HTR-8/SVneo (cell line): ENCODE data around the gene C1QTNF3.
A peak's percentile ranks its signal among the peaks of the same experiment; 100 is the strongest.

Experiments used
- DNase-seq: peaks from one replicate; pipeline ENCODE4 v3.0.0; 2011; ENCODE audit warnings: low spot score, mixed read lengths; ENCODE audit not compliant: insufficient read length
- FAIRE-seq: peaks from 2 replicates; lab custom pipeline; 2011; peaks lifted over from hg19 to GRCh38; lab: Jason Lieb, UNC

The C1QTNF3 gene

DNA sequence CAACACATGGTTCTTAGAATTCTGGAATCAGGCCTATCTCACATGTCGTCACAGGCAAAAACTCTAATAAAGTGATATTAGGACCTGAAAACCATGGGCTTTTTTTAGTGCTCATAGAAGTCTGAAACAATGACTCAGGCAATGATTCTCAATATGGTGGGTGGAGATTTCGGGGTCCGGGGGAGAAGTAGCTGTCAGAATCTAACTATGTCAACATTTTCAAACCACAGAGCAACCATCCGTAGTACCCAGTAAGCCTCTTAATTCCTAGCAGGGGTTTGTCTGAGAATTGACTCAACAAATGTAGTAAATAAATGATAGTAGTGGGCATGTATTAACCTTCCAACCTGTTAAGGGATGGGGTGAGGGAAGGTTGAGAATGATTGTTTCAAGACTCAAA, 37.8 kb downstream of the C1QTNF3 start:
- FAIRE-seq: no peak
- no peak for DNase-seq

DNA sequence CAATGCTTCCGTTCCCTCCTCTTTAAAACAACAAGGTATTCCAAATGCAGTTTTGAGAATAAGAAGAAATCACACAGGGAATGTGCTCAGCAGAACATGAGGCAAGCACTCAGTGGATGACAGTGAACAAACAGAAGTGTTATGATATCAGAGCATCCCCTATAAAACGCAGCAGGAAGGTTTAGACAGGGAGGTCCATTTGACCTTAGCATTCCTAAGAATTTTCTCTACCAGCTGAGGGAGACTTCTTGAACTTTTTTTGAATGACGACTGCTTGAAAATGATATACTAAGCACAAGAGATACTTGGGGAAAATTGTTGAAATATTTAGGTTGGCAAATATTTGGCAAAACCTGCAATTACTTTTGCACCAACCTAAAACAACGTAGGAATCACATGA, 39.1 kb downstream of the C1QTNF3 start:
- FAIRE-seq (peak; percentile 13), DNase-seq (no peak)

DNA sequence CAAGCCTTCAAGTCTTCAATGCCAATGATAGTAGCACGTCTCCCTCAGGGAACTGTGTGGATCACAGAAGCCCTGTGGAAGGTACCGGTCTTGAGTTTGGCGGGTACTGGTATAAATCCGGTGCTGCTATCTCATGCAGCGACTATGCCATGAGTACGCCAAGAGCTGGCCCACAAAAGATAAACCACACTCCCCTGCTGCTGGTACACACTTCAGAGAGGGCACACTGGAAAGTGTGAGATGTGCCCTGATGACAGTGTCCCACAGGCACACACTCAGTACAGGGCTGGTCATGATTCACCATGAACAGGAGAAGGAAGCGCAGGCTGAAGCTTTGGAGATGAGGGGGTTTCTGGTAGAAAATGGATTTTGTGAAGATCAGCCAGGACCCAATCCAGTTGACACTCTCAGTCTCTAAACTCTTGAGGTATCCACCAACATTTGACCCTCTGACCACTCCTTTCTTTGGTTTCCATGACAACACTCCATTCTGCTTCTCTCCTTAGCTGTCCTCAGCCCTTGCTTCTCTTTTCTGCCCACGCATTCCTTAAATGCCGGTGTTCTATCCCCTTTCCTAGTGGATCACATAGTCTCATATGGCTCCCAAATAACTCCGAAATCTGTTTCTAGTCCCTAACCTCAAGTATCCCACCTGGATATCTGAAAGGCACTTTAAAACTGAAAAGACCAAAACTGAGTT, 40.2 kb downstream of the C1QTNF3 start:
- DNase-seq (no peak), FAIRE-seq (no peak)

DNA sequence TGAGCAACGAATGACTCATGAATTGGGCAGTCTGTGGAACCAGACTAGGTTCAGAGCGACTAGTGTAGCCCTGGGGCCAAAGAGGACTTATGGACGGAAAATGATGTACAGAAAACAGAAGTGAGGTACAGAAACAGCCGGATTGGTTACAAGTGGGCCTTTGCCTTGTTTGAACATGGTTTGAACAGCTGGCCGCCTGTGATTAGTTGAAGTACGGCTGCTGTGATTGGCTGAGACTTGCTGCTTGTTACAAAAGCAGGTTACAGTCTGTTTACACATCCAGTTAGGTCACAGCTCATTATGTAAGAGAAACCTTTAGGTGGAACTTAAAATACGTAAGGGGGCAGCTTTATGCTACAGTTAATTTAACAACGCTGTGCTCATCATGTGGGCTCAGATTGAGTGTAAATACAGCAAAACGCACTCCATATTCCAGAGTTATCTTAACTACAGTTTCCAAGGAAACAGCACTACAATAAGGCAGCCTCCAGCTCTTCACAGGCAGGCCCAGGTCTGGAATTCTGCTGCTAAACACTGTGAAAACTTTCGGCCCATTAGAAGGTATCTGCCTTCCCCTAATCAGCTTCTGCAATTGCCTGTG, 41.7 kb downstream of the C1QTNF3 start:
- DNase-seq: no peak
- FAIRE-seq: no peak

DNA sequence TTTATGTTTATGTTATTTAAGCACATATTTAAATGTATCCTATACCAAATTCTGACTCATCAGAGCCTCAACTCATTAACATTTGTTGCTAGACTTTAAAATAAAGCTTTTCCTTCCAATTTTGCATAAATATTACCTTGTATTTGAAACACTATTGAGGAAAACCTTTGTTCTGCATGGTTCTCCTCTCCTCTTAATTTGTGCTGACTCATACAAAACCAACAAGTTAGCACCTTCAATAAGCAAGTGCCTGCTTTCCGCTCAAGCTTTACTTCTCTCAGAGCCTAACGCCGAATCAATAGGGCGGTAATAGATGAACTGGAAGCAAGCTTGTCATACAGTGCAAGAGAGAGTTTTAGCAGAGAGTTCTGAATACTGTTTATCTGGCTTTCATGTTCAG, 43.0 kb downstream of the C1QTNF3 start:
- no peak for FAIRE-seq
- DNase-seq: no peak

DNA sequence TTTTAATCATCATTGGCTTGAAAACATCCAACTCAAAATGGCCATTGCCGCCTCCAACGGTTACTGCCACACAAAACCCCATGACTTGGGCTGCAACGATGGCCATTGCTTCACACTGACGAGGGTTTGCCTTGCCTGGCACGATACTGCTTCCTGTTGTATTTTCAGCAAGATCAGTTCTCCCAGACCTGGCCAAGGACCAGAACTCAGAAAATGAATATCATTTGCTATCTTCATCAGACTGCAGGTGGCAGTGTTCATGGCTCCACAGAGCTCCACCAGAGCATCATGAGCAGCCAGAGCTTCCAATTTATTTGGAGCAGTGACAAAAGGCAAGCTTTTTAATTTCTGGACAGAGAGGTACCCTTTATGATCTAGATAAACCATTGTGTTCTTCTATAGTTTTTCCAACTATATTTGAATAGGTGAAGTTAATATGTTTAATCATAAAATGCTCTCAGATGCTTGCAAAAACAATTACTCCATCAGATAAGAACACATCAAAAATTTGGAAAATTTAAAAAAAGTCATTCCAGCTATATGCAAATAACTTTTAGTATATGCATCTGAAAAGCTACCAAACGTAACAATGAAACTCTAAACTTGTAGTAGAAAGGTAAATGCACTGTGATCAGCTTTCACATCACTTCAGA, 45.6 kb downstream of the C1QTNF3 start:
- peak; percentile 65 for FAIRE-seq

DNA sequence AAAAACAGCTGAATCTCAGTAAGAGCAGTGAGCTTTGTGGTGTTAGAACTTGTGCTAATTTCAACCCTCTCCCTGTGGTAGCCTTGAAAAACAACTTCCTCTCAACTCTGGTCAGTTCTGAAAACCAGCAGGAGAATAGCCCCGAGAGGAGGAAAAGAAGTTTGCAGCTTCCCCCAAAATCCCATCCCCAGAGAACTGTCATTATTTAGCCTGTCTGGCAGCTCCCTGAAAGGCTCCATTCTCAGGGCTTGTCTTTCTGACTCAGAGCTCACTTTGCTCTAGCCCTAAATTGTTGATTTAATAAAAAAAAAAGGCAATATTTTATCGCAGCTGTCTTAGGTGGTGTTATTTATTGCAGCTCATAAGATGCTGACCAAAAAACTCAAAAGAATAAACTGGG, 47.1 kb downstream of the C1QTNF3 start:
- DNase-seq (no peak), FAIRE-seq (no peak)

More for the DNA sequence above, 45.6 kb downstream of the C1QTNF3 start:
- DNase-seq: peak; percentile 76

DNA sequence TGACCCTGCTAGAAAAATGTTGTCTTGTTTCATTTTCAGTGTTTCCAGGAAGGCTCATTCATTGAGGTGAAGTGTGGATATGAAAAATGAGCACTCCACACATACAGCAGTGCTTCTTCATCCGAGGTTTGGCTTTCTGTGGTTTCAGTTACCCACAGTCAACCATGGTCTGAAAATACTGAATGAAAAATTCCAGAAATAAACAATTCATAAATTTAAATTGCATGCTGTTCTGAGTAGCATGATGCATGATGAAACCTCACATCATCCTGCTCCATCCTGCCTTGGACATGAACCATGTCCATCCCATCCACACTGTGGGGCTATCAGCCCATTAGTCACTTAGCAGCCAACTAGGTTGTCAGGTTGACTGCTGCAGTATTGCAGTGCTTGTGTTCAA, 48.2 kb downstream of the C1QTNF3 start:
- FAIRE-seq (no peak), DNase-seq (no peak)

DNA sequence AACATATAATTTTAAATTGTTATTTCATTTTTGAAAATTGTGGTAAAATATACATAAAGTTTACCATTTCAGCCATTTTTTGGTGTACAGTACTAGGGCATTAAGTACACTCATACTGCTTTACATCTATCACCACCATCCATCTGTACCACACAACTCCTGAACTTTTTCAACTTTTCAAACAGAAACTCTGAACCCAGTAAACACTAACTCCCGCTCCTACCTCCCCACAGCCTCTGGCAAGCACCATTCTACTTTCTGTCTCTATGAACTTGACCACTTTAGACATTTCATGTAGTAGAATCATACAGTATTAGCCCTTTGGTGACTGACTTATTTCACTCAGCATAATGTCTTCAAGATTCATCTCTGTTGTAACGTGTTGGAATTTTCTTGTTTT, 50.1 kb downstream of the C1QTNF3 start:
- no peak for DNase-seq
- FAIRE-seq: no peak

DNA sequence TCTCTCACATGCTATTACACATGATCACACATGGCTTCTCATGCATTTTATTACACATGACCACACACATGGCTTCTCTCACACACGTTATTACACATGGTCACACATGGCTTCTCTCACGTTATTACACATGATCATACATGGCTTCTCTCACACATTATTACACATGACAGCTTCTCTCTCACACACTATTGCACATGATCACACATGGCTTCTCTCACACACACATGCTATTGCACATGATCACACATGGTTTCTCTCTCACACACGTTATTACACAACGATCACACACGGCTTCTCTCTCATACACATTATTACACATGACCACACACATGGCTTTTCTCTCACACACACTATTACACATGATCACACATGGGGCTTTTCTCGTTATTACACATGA, 57.6 kb downstream of the C1QTNF3 start:
- DNase-seq (no peak), FAIRE-seq (no peak)

DNA sequence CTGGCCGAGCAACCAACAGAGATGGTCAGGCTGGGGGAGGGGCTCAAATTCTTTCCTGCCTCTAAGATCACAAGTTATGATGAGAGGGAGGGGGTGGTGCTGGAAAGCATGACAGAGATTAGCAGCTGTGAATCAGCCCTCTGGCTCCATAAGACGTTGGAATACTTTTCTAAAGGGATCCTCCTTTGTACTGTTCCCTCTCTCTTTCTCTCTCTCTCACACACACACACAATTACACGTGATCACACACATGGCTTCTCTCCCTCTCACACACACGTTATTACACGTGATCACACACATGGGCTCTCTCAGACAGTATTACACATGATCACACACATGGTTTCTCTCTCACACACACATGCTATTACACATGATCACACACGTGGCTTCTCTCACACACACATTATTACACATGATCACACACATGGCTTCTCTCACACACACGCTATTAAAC, 58.3 kb downstream of the C1QTNF3 start, which contains the start of gene SLC45A2:
Gene SLC45A2, minus strand, starts transcription at position 23 of the 454 bp plus-strand sequence. CDS start 110 bp downstream, outside the sequence.
- FAIRE-seq (peak; percentile 95), DNase-seq (no peak)

DNA sequence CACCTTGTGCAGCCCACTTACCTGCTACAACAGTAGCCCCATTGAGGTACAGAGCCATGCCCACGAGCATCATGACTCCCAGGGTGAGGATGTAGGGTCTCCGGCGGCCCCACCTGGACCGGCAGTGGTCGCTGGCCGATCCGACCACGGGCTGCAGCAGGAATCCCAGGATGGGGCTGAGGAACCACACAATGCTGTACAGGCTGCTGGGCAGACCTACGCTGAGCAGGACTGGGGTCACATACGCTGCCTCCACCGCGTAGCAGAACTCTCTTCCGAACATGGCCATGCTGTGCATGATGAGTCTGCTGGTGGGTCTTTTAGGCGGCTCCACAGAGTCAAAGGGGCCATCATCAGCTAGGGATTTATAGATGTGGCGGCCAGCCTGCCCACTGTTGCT, 58.8 kb downstream of the C1QTNF3 start:
- FAIRE-seq (no peak), DNase-seq (no peak)

DNA sequence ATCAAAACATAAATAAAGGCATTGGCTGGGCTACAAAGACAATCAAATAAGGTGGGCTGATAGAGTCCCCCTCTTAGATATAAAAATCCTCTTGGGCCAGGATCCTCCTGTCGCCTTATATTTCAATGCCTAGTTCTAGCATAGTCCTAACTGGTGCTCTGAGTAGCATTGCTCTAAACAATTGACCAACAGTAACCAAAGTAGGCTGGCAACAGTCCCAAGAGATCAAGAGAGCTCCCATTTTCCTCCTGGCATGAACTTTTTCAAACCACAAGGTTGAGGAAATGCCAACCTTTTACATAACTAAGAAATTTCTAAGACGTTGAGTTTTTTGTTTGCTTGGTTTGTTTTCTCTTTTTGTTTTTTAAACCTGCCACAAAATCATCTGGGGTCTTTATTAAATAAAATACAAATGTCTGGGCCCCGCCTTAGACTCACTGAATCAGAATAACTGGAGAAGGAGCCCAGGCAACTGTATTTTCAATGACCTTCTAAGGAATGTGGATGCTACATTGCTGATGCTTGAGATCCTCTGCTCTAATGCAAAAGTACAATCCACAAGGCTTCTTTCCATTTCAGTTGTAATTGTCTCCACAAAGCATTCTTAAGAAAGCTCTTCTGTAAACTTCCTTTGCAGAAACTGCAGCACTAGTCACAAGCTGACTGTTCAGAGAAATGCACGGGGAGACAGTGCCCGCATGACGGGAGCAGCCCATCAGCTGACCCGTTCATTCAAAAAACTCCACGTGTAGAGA, 61.4 kb downstream of the C1QTNF3 start:
- FAIRE-seq (no peak), DNase-seq (no peak)

DNA sequence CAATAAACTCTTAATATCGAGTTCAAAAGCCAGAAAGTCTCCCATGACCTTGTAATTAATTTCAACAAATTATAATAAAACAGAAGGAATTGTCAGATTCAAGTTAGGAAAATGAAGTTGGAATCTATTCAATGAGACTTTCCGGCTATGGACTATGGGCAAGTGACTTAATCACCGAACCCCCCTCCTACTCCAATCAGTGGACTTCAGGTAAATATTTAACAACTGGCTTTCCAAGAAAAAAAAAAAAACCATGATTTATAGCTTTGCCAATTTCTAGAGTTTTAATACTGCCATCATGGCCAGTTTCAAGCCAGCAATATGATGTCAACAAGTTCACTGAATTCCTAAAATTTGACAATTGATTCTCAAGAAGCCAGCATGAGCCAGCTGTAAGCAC, 63.0 kb downstream of the C1QTNF3 start:
- FAIRE-seq (no peak), DNase-seq (no peak)

DNA sequence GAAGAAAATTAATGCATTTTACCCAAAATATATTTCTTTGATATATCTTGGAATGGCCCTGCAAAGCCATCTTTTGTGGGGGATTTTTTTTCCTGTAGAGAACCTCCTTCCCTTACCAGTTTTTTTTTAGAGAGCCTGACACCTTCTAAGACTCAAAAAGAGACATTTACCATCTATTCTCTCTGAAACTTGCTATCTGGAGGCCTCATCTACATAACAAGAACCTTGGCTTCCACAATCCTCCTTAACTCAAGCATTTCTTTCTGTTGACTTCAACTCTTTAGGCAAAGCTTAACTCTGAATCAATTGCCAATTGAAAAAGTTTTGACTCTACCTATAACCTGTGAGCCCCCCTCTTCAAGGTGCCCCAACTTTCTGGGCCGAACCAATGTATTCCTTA, 64.7 kb downstream of the C1QTNF3 start:
- FAIRE-seq (no peak), DNase-seq (no peak)

DNA sequence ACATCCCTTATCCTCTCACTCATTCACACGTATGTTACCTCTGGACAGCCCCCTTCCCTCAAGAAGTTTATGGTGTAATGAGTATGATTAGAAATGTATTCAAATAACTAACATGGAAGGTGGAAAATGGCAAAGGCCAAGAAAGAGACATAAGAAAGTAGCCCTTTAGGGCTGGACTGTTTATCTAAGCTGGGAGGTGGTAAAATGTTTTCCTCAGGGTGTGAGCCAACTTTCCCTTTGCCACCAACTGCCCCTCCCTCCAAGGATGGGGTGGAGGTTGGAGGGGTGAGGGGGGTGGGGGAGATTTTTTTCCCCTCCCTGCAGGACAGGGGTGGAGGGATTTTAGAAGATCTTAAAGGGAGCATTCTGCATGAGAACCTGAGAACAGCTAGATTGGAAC, 66.7 kb downstream of the C1QTNF3 start:
- DNase-seq (no peak), FAIRE-seq (no peak)

DNA sequence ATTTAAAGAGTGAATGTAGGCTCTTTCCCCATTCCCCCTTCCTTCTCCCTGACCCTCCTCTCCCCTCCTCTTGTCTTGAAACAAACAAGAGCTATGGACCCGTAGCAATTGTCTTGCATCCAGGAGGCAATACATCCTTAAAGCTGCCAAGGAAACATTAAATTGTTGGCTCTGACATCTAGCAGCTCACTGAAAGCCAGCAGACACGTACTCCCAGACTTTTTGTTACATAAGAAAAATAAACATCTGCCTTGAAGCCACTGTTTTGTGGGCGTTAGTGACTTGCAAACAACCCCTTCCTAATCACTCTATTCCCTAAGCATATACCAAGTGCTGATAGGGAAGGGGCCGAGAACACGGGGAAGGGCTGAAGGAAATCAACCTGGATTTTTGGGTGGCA, 67.2 kb downstream of the C1QTNF3 start:
- FAIRE-seq (no peak), DNase-seq (no peak)

DNA sequence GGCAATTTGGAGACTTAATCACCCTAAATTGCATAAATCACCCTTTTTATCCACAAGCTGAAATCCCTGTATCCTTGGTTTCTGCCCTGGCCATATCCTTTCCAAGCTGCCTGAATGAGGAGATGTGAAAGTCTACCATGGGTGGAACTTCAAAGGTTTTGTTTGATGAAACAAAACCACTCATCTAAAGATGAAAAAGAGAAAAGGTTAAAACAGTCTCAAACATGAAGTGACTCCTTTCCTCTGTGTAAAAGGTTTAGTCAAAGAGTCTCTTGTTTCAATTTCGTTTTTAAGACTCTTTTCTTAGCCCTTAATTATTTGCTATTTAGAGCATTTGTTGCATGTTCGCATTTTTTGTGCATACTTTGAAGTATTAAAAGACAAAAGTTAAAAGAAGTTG, 69.7 kb downstream of the C1QTNF3 start:
- FAIRE-seq (no peak), DNase-seq (no peak)

DNA sequence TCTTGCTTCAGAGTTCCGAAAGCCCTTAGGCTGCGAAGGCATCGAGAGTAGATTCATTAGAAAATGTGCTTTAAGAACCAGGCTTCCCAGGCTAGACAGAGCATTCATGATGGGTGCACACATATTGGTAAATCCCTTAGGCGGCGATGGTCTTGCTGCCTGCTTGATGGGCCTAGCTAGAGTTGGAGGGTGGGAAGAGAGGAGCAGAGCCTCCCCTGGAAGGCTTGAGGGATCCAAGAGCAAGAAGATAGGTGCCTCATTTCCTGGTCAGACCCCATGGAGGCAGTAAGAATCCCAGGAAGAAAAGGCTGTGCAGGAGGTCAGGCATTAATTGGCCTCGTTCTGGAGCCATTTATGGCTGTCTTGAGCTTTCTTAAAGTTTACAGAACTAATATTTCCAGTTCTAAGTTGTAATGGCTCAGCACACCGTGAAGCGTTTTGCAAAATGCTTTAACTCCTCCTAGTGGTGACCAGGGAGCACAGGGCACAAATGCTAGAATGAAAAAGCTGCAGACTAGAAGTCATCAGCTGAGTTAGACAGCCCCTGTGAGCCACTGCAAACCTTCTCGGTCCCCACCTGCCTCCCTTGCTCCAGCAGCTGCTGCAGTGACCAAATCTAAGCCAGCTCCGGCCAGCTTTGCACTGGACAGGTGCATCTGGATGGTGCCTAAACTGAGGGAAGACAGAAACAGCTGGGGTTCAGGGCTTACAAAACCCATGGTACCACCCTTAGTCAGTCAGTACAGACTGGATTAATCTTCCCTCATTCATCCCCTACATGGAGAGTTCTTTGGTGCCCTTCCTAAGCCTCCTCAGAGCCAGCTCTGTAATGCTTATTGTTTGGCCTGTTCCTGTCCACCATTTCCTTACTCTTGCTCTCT, 73.2 kb downstream of the C1QTNF3 start:
- FAIRE-seq (peak; percentile 86), DNase-seq (peak; percentile 87)
